Kidney epithelial cell (primary cell): Measurements from ENCODE around the gene RPL26. TPM values are rescaled to one million over a fixed set of nuclear protein-coding genes. Genes with fewer than 3 reads are reported as not detected.
A peak's percentile ranks its signal among the peaks of the same experiment; 100 is the strongest.

Experiments used
- DNase-seq: peaks from one replicate; pipeline ENCODE4 v3.0.0-alpha.2; 2010; ENCODE audit warnings: low read depth
- H3K27me3 ChIP-seq: 2 replicates; pipeline ENCODE4 v1.6.0; 2011; ENCODE audit warnings: low read length; ENCODE audit not compliant: control insufficient read depth, insufficient read depth
- H3K36me3 ChIP-seq: 2 replicates; pipeline ENCODE4 v1.5.1; 2011; ENCODE audit warnings: low read length; ENCODE audit not compliant: control insufficient read depth, insufficient read depth
- H3K4me3 ChIP-seq: 2 replicates; pipeline ENCODE4 v1.5.1; 2011; ENCODE audit warnings: low read depth, mild to moderate bottlenecking, control low read depth, low read length
- CTCF ChIP-seq: IDR thresholded peaks from 2 replicates; pipeline ENCODE4 v1.5.1; 2011; ENCODE audit warnings: mild to moderate bottlenecking, moderate library complexity, low read length, control low read depth, inconsistent platforms; ENCODE audit not compliant: insufficient read depth, poor library complexity, severe bottlenecking
- total RNA-seq: library from RNA; depleted of rRNA; stranded (reverse); fragments of >200 nt; gene quantifications from 2 replicates; pipeline ENCODE4 v1.2.3, GENCODE V29; 2015

The RPL26 gene
- total RNA-seq, 1 donor from 2014 or later = 6,972 TPM

- no peak for TF ChIP-seq CTCF
- Histone ChIP-seq H3K36me3 (no peaks in the 10 kb centered on the region), H3K27me3 (peaks cover 4% of the 10 kb centered on the region), H3K4me3 (no peak overlapping the region)
- no peak for DNase-seq
Measured at GRCh38 chr17:8412089-8412488, 29.1 kb upstream of the RPL26 start.

- no peak for TF ChIP-seq CTCF
- no peak for DNase-seq
- Histone ChIP-seq H3K4me3 (no peak overlapping the region), H3K27me3 (peaks cover 2% of the 10 kb centered on the region), H3K36me3 (no peaks in the 10 kb centered on the region)
Measured at GRCh38 chr17:8410883-8411238, 27.9 kb upstream of the RPL26 start.

- H3K27me3 ChIP-seq = peaks cover 2% of the 10 kb centered on the region
- peak; percentile 82 for TF ChIP-seq CTCF
- no peak overlapping the region for H3K4me3 ChIP-seq
- no peak for DNase-seq
- no peaks in the 10 kb centered on the region for H3K36me3 ChIP-seq
Measured at GRCh38 chr17:8409966-8410882, 27.2 kb upstream of the RPL26 start.

GRCh38 chr17:8408371-8408770, 25.4 kb upstream of the RPL26 start:
- TF ChIP-seq CTCF = no peak
- peaks cover 2% of the 10 kb centered on the region for H3K27me3 ChIP-seq
- H3K36me3 ChIP-seq = no peaks in the 10 kb centered on the region
- no peak overlapping the region for H3K4me3 ChIP-seq
- DNase-seq = no peak

GRCh38 chr17:8406174-8406573, 23.2 kb upstream of the RPL26 start:
- Histone ChIP-seq H3K4me3 (no peak overlapping the region), H3K27me3 (no peaks in the 10 kb centered on the region), H3K36me3 (no peaks in the 10 kb centered on the region)
- no peak for DNase-seq
- TF ChIP-seq CTCF = no peak

- no peak for DNase-seq
- H3K36me3 ChIP-seq = no peaks in the 10 kb centered on the region
- TF ChIP-seq CTCF = no peak
- no peaks in the 10 kb centered on the region for H3K27me3 ChIP-seq
- H3K4me3 ChIP-seq = no peak overlapping the region
Measured at GRCh38 chr17:8405499-8406016, 22.6 kb upstream of the RPL26 start.
